ENCODE measurements around the gene VPS18.

Gene VPS18, protein sequence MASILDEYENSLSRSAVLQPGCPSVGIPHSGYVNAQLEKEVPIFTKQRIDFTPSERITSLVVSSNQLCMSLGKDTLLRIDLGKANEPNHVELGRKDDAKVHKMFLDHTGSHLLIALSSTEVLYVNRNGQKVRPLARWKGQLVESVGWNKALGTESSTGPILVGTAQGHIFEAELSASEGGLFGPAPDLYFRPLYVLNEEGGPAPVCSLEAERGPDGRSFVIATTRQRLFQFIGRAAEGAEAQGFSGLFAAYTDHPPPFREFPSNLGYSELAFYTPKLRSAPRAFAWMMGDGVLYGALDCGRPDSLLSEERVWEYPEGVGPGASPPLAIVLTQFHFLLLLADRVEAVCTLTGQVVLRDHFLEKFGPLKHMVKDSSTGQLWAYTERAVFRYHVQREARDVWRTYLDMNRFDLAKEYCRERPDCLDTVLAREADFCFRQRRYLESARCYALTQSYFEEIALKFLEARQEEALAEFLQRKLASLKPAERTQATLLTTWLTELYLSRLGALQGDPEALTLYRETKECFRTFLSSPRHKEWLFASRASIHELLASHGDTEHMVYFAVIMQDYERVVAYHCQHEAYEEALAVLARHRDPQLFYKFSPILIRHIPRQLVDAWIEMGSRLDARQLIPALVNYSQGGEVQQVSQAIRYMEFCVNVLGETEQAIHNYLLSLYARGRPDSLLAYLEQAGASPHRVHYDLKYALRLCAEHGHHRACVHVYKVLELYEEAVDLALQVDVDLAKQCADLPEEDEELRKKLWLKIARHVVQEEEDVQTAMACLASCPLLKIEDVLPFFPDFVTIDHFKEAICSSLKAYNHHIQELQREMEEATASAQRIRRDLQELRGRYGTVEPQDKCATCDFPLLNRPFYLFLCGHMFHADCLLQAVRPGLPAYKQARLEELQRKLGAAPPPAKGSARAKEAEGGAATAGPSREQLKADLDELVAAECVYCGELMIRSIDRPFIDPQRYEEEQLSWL

DNA sequence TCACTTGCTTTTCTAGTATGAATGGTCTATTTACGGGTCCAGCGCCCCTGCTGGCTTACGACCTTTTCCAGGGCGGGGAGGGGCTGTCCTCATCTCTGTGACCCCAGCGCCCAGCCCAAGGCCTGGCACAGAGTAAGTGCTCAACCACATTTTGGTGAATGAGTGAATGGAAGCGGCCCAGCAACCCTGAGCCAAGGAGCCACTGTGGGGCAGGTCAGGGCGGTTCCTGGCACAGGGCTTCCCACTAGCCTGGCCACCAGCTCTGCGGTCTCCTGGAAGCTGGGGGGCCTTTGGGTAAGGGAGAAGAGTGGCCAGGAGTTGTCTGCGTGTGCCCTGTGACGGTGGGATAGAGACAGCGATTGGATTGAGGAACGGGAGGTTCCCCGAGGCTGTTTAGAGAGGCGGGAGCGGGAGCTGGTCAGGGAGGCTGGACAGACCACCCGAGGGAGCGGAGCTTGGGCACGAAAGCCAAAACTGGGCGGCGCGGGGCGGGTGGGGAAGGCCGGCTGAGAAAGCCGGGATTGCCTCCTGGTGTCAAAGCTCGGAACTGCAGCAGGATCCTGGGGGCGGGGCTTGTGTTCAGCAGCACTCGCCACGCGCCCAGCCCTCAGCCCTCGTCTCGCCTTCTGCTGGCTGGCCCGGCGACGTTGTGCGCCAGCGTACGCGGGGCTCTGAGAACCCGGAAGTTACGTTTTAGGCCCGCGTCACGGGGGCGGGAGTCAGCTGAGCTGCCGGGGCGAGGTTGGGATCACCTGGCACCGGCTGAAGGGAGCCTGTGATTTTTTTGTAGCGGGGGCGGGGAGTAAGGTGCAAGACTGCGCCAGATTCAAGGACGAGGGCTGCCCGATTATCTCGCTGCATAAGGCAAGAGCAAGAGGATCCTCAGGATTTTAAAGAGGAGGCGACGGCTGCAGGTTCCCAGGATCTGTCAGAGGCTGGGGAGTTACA, at the start of gene VPS18:
VPS18 (plus strand) TSS at position 718 of the 948 bp plus-strand sequence. CDS start 319 bp downstream, outside the sequence.
- Histone ChIP-seq H3K36me3 (ENCODE audit: insufficient read depth, low read length) (peaks cover 5% of the 10 kb centered on the region), H3K9ac (ENCODE audit: low read depth, low read length) (peak within 1 kb of the TSS; percentile 91), H3K4me1 (ENCODE audit: insufficient read depth, low read length) (no peaks in the 10 kb centered on the region), H3K9me3 (ENCODE audit: control insufficient read depth, insufficient read depth, low read length) (no peaks in the 10 kb centered on the region)

GRCh38 chr15:40844696-40845030, 49.6 kb upstream of the VPS18 start:
- Histone ChIP-seq H3K36me3 (ENCODE audit: insufficient read depth, low read length) (no peaks in the 10 kb centered on the region), H3K9me3 (ENCODE audit: control insufficient read depth, insufficient read depth, low read length) (no peaks in the 10 kb centered on the region), H3K9ac (ENCODE audit: low read depth, low read length) (peak overlapping the region; percentile 57; the same call in 1 of the 2 replicates), H3K4me1 (ENCODE audit: insufficient read depth, low read length) (peaks cover 27% of the 10 kb centered on the region)

DNA sequence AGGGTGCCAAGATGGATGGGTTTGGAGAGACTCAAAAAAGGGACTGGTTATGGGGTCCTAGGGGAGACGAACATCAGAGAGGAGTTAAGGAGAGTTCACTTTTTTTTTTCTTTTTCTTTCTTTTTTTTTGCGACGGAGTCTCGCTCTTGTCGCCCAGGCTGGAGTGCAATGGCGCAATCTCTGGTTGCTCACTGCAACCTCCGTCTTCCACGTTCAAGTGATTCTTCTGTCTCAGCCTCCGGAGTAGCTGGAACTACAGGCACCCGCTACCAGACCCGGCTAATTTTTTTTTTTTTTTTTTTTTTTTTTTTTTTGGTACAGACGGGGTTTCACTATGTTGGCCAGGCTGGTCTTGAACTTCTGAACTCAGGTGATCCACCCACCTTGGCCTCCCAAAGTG, 49.2 kb upstream of the VPS18 start:
- Histone ChIP-seq H3K9ac (ENCODE audit: low read depth, low read length) (peak overlapping the region; percentile 57; the same call in 1 of the 2 replicates), H3K36me3 (ENCODE audit: insufficient read depth, low read length) (no peaks in the 10 kb centered on the region), H3K4me1 (ENCODE audit: insufficient read depth, low read length) (peaks cover 27% of the 10 kb centered on the region), H3K9me3 (ENCODE audit: control insufficient read depth, insufficient read depth, low read length) (no peaks in the 10 kb centered on the region)

DNA sequence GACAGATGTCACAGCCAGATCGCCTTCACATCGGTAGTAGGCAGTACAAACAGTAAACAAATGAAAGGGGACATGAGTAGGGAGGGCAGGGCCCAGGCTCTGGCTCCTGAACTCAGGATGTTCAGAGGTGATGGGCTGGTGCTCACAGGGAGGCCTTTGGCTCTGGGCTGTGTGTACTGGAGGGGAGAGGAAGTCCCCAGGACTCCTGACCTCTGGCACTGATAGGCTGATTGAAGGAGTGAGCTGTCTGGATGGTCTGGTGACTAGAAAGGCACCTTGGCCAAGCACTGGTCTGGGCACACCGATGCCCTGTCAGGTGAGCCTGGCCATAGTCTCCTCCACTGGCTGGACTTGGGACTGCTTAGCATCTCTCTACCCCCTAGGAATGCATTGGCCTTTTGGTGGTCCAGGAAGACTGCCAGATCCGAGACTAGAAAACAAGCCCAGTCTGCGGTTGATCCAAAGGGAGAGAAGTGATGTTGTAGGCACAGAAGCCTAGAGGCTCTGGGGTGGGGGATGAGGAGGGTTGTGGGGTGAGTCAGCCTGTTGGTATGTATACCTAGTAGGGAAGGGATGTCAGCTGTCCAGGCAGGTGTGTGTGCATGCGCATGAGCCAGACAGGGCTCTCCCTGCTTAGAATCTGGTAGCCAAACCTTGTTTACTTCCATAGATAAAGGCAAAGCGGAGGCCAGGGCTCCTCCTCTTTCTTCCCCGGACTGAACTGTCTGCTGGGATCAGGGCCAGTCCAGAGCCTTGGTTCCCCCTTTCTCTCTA, 48.6 kb upstream of the VPS18 start:
- H3K36me3 ChIP-seq (ENCODE audit: insufficient read depth, low read length): no peaks in the 10 kb centered on the region
- H3K9ac ChIP-seq (ENCODE audit: low read depth, low read length): peak overlapping the region; percentile 18; the same call in 1 of the 2 replicates
- H3K9me3 ChIP-seq (ENCODE audit: control insufficient read depth, insufficient read depth, low read length): no peaks in the 10 kb centered on the region
- H3K4me1 ChIP-seq (ENCODE audit: insufficient read depth, low read length): peaks cover 27% of the 10 kb centered on the region

- Histone ChIP-seq H3K9ac (ENCODE audit: low read depth, low read length) (0 out of 2 replicates have a peak overlapping the region, but pooled peaks have one; percentile 20), H3K4me1 (ENCODE audit: insufficient read depth, low read length) (peaks cover 27% of the 10 kb centered on the region), H3K36me3 (ENCODE audit: insufficient read depth, low read length) (no peaks in the 10 kb centered on the region), H3K9me3 (ENCODE audit: control insufficient read depth, insufficient read depth, low read length) (no peaks in the 10 kb centered on the region)
Observed at GRCh38 chr15:40846841-40847222, 47.4 kb upstream of the VPS18 start.

- no peaks in the 10 kb centered on the region for H3K36me3 ChIP-seq (ENCODE audit: insufficient read depth, low read length)
- no peaks in the 10 kb centered on the region for H3K9me3 ChIP-seq (ENCODE audit: control insufficient read depth, insufficient read depth, low read length)
- H3K4me1 ChIP-seq (ENCODE audit: insufficient read depth, low read length): peaks cover 27% of the 10 kb centered on the region
- peak overlapping the region; percentile 28; the same call in 1 of the 2 replicates for H3K9ac ChIP-seq (ENCODE audit: low read depth, low read length)
Observed at GRCh38 chr15:40847223-40847961, 46.9 kb upstream of the VPS18 start.

GRCh38 chr15:40850576-40851112, 43.6 kb upstream of the VPS18 start:
- Histone ChIP-seq H3K36me3 (ENCODE audit: insufficient read depth, low read length) (no peaks in the 10 kb centered on the region), H3K4me1 (ENCODE audit: insufficient read depth, low read length) (peaks cover 23% of the 10 kb centered on the region), H3K9ac (ENCODE audit: low read depth, low read length) (no peak overlapping the region), H3K9me3 (ENCODE audit: control insufficient read depth, insufficient read depth, low read length) (no peaks in the 10 kb centered on the region)

DNA sequence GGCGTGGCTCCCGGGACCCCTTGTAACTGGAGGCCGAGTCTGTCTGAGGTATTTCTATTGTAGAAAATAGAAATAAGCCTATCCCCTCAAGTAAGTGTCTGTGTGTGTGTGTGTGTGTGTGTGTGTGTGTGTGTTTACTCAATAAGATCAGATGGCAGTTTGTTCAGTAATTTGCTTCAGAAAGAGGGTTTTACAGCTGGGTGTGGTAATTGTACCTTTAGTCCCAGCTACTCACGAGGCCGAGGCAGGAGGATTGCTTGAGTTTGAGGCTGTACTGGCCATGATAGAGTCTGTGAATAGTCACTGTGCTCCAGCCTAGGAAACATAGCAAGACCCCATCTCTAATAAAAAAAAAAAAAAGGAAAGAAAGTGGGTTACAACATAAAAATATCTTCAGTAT, 41.7 kb upstream of the VPS18 start:
- Histone ChIP-seq H3K9me3 (ENCODE audit: control insufficient read depth, insufficient read depth, low read length) (no peaks in the 10 kb centered on the region), H3K4me1 (ENCODE audit: insufficient read depth, low read length) (peaks cover 8% of the 10 kb centered on the region; the same call in 1 of the 2 replicates), H3K9ac (ENCODE audit: low read depth, low read length) (no peak overlapping the region), H3K36me3 (ENCODE audit: insufficient read depth, low read length) (no peaks in the 10 kb centered on the region)

DNA sequence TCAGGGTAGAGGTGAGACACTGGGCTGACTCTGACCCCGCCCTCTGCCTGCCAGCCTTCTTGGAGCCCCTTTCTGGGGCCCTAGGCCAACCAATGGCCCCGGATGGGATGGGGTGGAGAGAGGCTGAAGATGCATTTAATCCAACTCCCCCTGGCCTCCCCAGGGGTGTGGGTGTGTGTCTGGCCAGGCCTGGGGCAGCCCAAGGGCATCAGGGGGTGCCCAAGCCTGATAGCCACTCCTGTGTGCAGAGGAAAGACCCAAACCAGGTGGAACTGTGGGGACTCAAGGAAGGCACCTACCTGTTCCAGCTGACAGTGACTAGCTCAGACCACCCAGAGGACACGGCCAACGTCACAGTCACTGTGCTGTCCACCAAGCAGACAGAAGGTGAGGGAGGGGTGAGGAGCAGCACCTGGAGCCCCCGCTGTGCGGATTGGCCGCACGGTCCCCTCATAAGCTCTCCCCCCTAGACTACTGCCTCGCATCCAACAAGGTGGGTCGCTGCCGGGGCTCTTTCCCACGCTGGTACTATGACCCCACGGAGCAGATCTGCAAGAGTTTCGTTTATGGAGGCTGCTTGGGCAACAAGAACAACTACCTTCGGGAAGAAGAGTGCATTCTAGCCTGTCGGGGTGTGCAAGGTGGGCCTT, 40.9 kb upstream of the VPS18 start:
- Histone ChIP-seq H3K9ac (ENCODE audit: low read depth, low read length) (no peak overlapping the region), H3K36me3 (ENCODE audit: insufficient read depth, low read length) (no peaks in the 10 kb centered on the region), H3K4me1 (ENCODE audit: insufficient read depth, low read length) (no peaks in the 10 kb centered on the region), H3K9me3 (ENCODE audit: control insufficient read depth, insufficient read depth, low read length) (no peaks in the 10 kb centered on the region)

DNA sequence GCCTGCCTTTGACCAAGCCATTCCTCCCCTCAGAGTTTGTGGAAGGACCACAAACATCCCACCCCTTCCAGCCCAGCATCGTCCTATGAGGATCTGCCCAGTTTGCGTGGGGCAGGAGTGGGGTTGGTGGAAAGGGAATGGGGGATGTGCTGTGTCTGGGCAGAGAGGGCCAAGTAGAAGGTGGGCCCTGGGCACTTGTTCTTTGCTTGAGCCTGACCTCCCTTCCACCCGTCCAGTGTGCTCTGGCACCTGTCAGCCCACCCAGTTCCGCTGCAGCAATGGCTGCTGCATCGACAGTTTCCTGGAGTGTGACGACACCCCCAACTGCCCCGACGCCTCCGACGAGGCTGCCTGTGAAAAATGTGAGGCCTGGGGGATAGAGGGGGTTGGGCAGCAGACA, 40.1 kb upstream of the VPS18 start:
- no peaks in the 10 kb centered on the region for H3K4me1 ChIP-seq (ENCODE audit: insufficient read depth, low read length)
- H3K36me3 ChIP-seq (ENCODE audit: insufficient read depth, low read length): no peaks in the 10 kb centered on the region
- H3K9me3 ChIP-seq (ENCODE audit: control insufficient read depth, insufficient read depth, low read length): no peaks in the 10 kb centered on the region

GRCh38 chr15:40855706-40856234, 38.5 kb upstream of the VPS18 start:
- Histone ChIP-seq H3K36me3 (ENCODE audit: insufficient read depth, low read length) (no peaks in the 10 kb centered on the region), H3K9me3 (ENCODE audit: control insufficient read depth, insufficient read depth, low read length) (no peaks in the 10 kb centered on the region), H3K4me1 (ENCODE audit: insufficient read depth, low read length) (no peaks in the 10 kb centered on the region), H3K9ac (ENCODE audit: low read depth, low read length) (no peak overlapping the region)

More for the DNA sequence above, 40.1 kb upstream of the VPS18 start:
- no peak overlapping the region for H3K9ac ChIP-seq (ENCODE audit: low read depth, low read length)

DNA sequence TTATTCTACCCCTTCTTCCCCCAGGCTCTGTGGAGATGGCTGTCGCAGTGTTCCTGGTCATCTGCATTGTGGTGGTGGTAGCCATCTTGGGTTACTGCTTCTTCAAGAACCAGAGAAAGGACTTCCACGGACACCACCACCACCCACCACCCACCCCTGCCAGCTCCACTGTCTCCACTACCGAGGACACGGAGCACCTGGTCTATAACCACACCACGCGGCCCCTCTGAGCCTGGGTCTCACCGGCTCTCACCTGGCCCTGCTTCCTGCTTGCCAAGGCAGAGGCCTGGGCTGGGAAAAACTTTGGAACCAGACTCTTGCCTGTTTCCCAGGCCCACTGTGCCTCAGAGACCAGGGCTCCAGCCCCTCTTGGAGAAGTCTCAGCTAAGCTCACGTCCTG, 37.5 kb upstream of the VPS18 start:
- Histone ChIP-seq H3K36me3 (ENCODE audit: insufficient read depth, low read length) (no peaks in the 10 kb centered on the region), H3K4me1 (ENCODE audit: insufficient read depth, low read length) (no peaks in the 10 kb centered on the region), H3K9me3 (ENCODE audit: control insufficient read depth, insufficient read depth, low read length) (no peaks in the 10 kb centered on the region), H3K9ac (ENCODE audit: low read depth, low read length) (no peak overlapping the region)
